ENCODE measurements around the gene LRRC17. TPM values are rescaled to one million over a fixed set of nuclear protein-coding genes. Genes with fewer than 3 reads are reported as not detected.
"Not testable (repeated sequence)": the region's sequence is repeated elsewhere in the genome, so short reads cannot be mapped to it uniquely, and the experiment has no call there.

LRRC17 gene
- total RNA-seq, 1 donor from 2014 or later = 27.0 TPM

- DNase-seq = no peak
Measured at GRCh38 chr7:102897856-102898531, 14.8 kb upstream of the LRRC17 start.

- no peak for DNase-seq
Measured at GRCh38 chr7:102898532-102898859, 14.3 kb upstream of the LRRC17 start.

- not testable (repeated sequence) for DNase-seq
Measured at GRCh38 chr7:102902052-102902451, 10.7 kb upstream of the LRRC17 start.

GRCh38 chr7:102903576-102903975, 9.2 kb upstream of the LRRC17 start:
- DNase-seq = not testable (repeated sequence)

- no peak for DNase-seq
Measured at GRCh38 chr7:102908676-102909075, 4.1 kb upstream of the LRRC17 start.

GRCh38 chr7:102913826-102914225, 1.0 kb downstream of the LRRC17 start:
- DNase-seq = no peak

GRCh38 chr7:102914585-102914984, 1.8 kb downstream of the LRRC17 start:
- no peak for DNase-seq

- DNase-seq = no peak
Measured at GRCh38 chr7:102916426-102916825, 3.6 kb downstream of the LRRC17 start.

- no peak for DNase-seq
Measured at GRCh38 chr7:102916881-102917280, 4.1 kb downstream of the LRRC17 start.

GRCh38 chr7:102917436-102918353, 4.9 kb downstream of the LRRC17 start:
- DNase-seq = no peak

GRCh38 chr7:102918845-102919244, 6.0 kb downstream of the LRRC17 start:
- DNase-seq = no peak

GRCh38 chr7:102925976-102926782, 13.4 kb downstream of the LRRC17 start:
- DNase-seq = no peak

GRCh38 chr7:102926783-102927140, 14.0 kb downstream of the LRRC17 start:
- DNase-seq = no peak

GRCh38 chr7:102927312-102927933, 14.6 kb downstream of the LRRC17 start:
- DNase-seq = no peak

- no peak for DNase-seq
Measured at GRCh38 chr7:102931757-102932156, 19.0 kb downstream of the LRRC17 start.

- peak; percentile 7 for DNase-seq
Measured at GRCh38 chr7:102933763-102934162, 21.0 kb downstream of the LRRC17 start.

- no peak for DNase-seq
Measured at GRCh38 chr7:102934239-102934638, 21.4 kb downstream of the LRRC17 start.

- no peak for DNase-seq
Measured at GRCh38 chr7:102934701-102935100, 21.9 kb downstream of the LRRC17 start.

- no peak for DNase-seq
Measured at GRCh38 chr7:102935450-102936115, 22.8 kb downstream of the LRRC17 start.

- no peak for DNase-seq
Measured at GRCh38 chr7:102938679-102939078, 25.9 kb downstream of the LRRC17 start.

- no peak for DNase-seq
Measured at GRCh38 chr7:102942181-102942866, 29.5 kb downstream of the LRRC17 start.

Data from occipital lobe (tissue), 2 donors.